BJ (cell line): Measurements from ENCODE around the gene TUSC2. TPM values are rescaled to one million over a fixed set of nuclear protein-coding genes. Genes with fewer than 3 reads are reported as not detected.

Experiments
- CTCF ChIA-PET: fragments of 350-600 bp; formaldehyde crosslinking; extraction: SDS; loops from one replicate; lab custom pipeline; 2021; ENCODE audit warnings: antibody characterized with exemption, inconsistent platforms; lab: Yijun Ruan, JAX
- POLR2A ChIA-PET: fragments of 300-600 bp; sonication (Branson Sonifier 250); formaldehyde crosslinking; extraction: SDS; loops from one replicate; lab custom pipeline; 2021; ENCODE audit warnings: antibody characterized with exemption; lab: Charles Lee
- DNase-seq: peaks from one replicate; pipeline ENCODE4 v3.0.0-alpha.2; 2011; ENCODE audit warnings: low read depth
- H3K27me3 ChIP-seq: 2 replicates; pipeline ENCODE4 v1.6.0; 2011; ENCODE audit warnings: low read length; ENCODE audit not compliant: control insufficient read depth, insufficient read depth
- H3K36me3 ChIP-seq: 2 replicates; pipeline ENCODE4 v1.5.1; 2011; ENCODE audit warnings: low read length; ENCODE audit not compliant: control insufficient read depth, insufficient read depth
- H3K4me3 ChIP-seq: 2 replicates; pipeline ENCODE4 v1.5.1; 2011; ENCODE audit warnings: low read depth, mild to moderate bottlenecking, control low read depth, low read length
- polyA plus RNA-seq: library from polyadenylated mRNA; depleted of rRNA; stranded (reverse); fragments of >200 nt; gene quantifications from 2 replicates; pipeline ENCODE4 v1.2.3, GENCODE V29; 2011
- TF ChIP-seq, protein P1 (sequence below): IDR thresholded peaks from 2 replicates; pipeline ENCODE4 v1.5.1; 2011; ENCODE audit warnings: low read depth, mild to moderate bottlenecking, control low read depth, inconsistent platforms, low read length, moderate library complexity; ENCODE audit not compliant: insufficient read depth

Gene TUSC2
- polyA plus RNA-seq, 1 experiment = 38.9 TPM

DNA sequence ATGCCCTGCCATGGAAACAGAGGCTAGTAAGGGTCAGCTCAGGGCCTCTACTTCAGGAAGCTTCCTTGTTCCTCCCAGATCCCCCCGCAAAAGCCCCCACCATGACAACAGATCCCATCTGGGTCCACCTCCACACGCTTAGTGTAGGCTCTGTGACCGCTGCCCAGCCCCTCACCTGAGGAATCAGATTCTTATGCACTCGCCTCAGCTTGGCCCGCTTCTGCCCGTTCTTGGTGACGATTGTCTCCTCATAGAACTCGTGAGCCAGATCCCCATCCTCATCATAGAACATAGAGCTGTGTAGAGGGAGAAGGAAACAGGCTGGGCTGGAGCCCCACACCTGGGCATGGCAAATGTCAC lies 1.9 kb downstream of the TUSC2 start:
- no peak for DNase-seq
- peaks cover 16% of the 10 kb centered on the region for H3K36me3 ChIP-seq
- CTCF ChIA-PET = interaction anchor here (0.9 kb wide), 1 partner anchor 133 kb away, joined by 3 read pairs; no protein-coding TSS in a partner anchor
- H3K27me3 ChIP-seq = no peaks in the 10 kb centered on the region
- TF ChIP-seq, protein P1, sequence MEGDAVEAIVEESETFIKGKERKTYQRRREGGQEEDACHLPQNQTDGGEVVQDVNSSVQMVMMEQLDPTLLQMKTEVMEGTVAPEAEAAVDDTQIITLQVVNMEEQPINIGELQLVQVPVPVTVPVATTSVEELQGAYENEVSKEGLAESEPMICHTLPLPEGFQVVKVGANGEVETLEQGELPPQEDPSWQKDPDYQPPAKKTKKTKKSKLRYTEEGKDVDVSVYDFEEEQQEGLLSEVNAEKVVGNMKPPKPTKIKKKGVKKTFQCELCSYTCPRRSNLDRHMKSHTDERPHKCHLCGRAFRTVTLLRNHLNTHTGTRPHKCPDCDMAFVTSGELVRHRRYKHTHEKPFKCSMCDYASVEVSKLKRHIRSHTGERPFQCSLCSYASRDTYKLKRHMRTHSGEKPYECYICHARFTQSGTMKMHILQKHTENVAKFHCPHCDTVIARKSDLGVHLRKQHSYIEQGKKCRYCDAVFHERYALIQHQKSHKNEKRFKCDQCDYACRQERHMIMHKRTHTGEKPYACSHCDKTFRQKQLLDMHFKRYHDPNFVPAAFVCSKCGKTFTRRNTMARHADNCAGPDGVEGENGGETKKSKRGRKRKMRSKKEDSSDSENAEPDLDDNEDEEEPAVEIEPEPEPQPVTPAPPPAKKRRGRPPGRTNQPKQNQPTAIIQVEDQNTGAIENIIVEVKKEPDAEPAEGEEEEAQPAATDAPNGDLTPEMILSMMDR = no peak
- POLR2A ChIA-PET = no interaction called here
- no peak overlapping the region for H3K4me3 ChIP-seq

DNA sequence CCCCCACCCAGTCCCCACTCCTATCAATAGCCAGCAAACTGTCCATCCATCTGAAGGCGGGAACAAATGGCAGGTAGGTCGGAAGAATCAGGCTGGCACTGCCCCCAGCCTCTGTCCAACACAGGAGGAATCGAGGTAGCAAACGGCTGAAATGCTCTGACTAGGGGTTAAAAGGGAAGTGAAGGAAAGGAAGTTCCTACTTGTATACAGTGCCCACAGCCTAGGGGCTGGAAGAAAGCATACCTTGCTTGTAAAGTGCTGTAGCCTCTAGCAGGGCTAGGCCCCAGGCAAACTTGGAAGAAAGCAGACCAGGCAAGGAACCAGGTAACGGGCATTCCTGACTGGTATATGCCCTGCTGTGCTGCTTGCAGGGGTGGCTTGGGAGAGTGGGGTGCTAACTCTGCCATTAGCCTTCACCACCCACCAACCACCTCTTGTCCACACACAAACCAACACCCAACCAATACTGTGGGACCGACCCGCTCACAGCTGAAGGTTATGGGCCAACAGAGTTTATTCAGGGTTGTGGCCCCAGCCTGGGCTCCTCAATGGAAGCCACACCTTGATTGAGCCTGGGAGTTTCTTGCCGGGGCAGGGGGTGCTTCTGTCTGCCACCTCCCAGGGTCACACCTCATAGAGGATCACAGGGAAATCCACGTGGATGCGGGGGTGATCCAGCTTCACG lies 2.4 kb downstream of the TUSC2 start:
- ChIA-PET CTCF (interaction anchor here (0.8 to 3.0 kb wide), 6 partner anchors 10 to 132 kb away, joined by 3 to 32 read pairs (median 14); no protein-coding TSS in a partner anchor), POLR2A (no interaction called here)
- DNase-seq = no peak

DNA sequence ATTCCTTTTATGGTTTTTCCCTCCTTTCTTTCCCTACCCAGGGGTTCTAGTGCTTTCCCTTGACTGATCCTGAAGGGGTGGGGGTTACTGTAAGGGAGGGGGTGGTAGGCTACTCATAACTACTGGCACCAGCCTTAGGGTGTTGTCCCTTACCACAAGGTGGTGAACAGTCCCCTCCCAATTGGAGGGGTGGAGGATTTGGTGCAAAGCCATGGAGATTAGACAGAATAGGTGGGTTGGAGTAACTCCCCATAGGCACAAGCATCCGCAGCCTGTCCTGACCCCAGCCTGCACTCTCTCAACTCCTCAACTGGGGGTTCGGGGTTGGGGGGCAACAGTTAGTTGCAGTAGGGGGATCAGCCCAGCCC lies 2.9 kb downstream of the TUSC2 start:
- Histone ChIP-seq H3K4me3 (no peak overlapping the region), H3K36me3 (peaks cover 7% of the 10 kb centered on the region), H3K27me3 (no peaks in the 10 kb centered on the region)
- CTCF ChIA-PET = interaction anchor here (0.6 to 3.0 kb wide), 17 partner anchors 10 to 204 kb away, joined by 3 to 32 read pairs (median 4); partner anchors contain the start of genes HYAL3 and NAA80
- TF ChIP-seq, protein P1 = no peak
- DNase-seq = no peak
- POLR2A ChIA-PET = no interaction called here

More for the DNA sequence above, 2.4 kb downstream of the TUSC2 start:
- Histone ChIP-seq H3K27me3 (no peaks in the 10 kb centered on the region), H3K4me3 (no peak overlapping the region), H3K36me3 (peaks cover 12% of the 10 kb centered on the region)
- TF ChIP-seq, protein P1 = no peak

DNA sequence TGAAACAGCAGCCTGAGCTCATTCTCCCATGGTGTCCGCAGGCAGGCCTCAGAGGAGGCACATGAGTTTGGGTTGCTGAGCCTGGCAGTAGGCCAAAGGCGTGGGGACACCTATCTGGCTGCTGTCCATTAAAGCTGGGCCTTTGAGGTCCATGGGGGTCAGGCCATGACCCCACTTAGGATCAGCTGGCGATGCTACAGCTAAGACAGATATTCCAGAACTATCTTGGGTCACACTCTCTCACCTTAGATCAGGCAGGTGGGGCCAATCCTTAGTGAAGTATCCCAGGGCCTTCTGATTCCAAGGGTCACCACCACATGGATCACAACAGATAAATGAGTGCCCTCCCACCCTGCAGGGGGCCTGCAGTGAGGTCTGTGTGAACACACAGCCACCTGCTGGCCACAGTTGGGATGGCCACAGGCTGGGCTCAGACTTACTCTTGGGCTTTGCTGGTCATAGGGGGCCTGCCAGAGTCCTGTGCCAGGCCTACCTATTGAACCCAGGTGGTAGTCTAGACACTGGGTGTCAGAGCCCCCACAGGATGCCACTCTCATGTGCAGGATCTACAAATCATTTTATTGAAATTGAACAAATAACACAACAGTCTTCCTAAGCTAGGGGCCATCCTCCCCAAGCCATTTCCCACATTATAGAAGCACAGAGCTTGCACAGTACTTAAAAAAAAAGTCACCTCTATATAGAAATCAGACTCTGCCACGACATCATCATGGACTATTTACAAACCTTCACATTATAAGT lies 3.5 kb downstream of the TUSC2 start:
- Histone ChIP-seq H3K4me3 (no peak overlapping the region), H3K27me3 (no peaks in the 10 kb centered on the region), H3K36me3 (peaks cover 5% of the 10 kb centered on the region)
- DNase-seq = no peak
- TF ChIP-seq, protein P1 = peak; percentile 94
- CTCF ChIA-PET = interaction anchor here (0.6 to 3.0 kb wide), 30 partner anchors 9 to 218 kb away, joined by 3 to 32 read pairs (median 4); partner anchors contain the start of genes HYAL3, LSMEM2 and NAA80
- POLR2A ChIA-PET = no interaction called here

DNA sequence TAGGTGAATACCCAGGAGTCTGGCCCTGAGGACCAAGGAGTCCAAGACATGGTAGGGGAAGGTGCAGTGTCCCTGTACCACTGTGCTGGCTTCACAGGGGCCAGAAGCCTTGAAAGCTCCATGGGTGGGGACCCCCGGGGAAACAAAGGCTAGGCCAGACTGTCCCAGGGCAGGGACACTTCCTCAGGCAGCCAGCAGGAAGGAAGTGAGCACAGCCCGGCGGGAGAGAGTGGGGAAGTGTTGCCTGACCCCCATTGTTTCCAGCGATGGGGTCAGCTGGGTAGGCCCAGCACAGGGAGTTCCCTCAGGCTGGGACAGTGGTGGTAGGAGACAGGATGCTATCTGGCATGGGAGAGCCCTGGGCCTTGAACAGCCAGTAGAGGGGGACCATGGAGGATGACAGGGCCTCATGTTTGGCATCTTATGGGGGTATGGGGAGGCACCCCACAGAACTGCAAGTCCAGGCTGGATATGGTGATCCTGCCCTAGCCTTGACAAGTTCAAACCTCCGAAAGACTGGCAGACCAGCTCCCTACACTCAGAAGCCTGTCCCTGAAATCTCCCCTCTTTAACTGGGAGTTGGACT lies 4.3 kb downstream of the TUSC2 start:
- no peaks in the 10 kb centered on the region for H3K27me3 ChIP-seq
- no peak overlapping the region for H3K4me3 ChIP-seq
- peaks cover 8% of the 10 kb centered on the region for H3K36me3 ChIP-seq
- DNase-seq = no peak
- ChIA-PET CTCF (interaction anchor here (0.5 to 3.0 kb wide), 27 partner anchors 8 to 518 kb away, joined by 3 to 32 read pairs (median 4); partner anchors contain the start of genes HYAL3, LSMEM2 and NAA80), POLR2A (no interaction called here)
- TF ChIP-seq, protein P1 = no peak
